GM12878 (cell line): ENCODE results near the gene AMZ2. TPM values are rescaled to one million over a fixed set of nuclear protein-coding genes. Genes with fewer than 3 reads are reported as not detected.
A peak's percentile ranks its signal among the peaks of the same experiment; 100 is the strongest.
"Not testable (repeated sequence)": the region's sequence is repeated elsewhere in the genome, so short reads cannot be mapped to it uniquely, and the experiment has no call there.

Experiments
- ATAC-seq: fragments of 200-7000 bp; cut with Tn5 transposase; 3 replicates; pipeline ENCODE4 v1.9.1; 2020; ENCODE audit warnings: mild to moderate bottlenecking, moderate library complexity
- BruUV-seq: library from RNA; stranded (reverse); fragments of 400-500 nt; replicated peaks from 2 replicates; lab custom pipeline; 2021; lab: Mats Ljungman, UMichigan
- CTCF ChIA-PET: fragments of 300-600 bp; sonication (Branson Sonifier 250); formaldehyde crosslinking; extraction: SDS; loops from one replicate; lab custom pipeline; 2021; ENCODE audit warnings: inconsistent platforms; lab: Yijun Ruan, JAX
- POLR2A ChIA-PET: fragments of 350-600 bp; formaldehyde crosslinking; extraction: SDS; loops from one replicate; lab custom pipeline; 2021; ENCODE audit warnings: inconsistent platforms; lab: Charles Lee
- RAD21 ChIA-PET: fragments of 300-600 bp; sonication (Branson Sonifier 250); formaldehyde crosslinking; loops from one replicate; lab custom pipeline; 2023; ENCODE audit warnings: antibody characterized with exemption; ENCODE audit not compliant: unreplicated experiment; lab: Charles Lee
- SMC1A ChIA-PET: fragments of 300-600 bp; sonication (Branson Sonifier 250); formaldehyde crosslinking; loops from one replicate; lab custom pipeline; 2023; ENCODE audit not compliant: unreplicated experiment, uncharacterized antibody; lab: Charles Lee
- DNase-seq: peaks from one replicate; pipeline ENCODE4 v3.0.0-alpha.2; 2011; ENCODE audit warnings: low read depth, low spot score
- FAIRE-seq: peaks from 3 replicates; lab custom pipeline; 2011; peaks lifted over from hg19 to GRCh38; lab: Jason Lieb, UNC
- H2AFZ ChIP-seq: 2 replicates; pipeline ENCODE4 v1.6.0; 2011; ENCODE audit warnings: low read depth, low read length, control low read depth; ENCODE audit not compliant: control insufficient read depth
- H3K27ac ChIP-seq: 2 replicates; pipeline ENCODE4 v1.5.1; 2011; ENCODE audit warnings: control low read depth; ENCODE audit not compliant: control insufficient read depth, insufficient read depth
- H3K27me3 ChIP-seq, 2 experiments: replicated peaks in 1 of 2; 2 replicates each; pipeline versions ENCODE4 v1.6.0 to v1.6.1; 2011; ENCODE audit warnings: low read length in 1 of 2; ENCODE audit not compliant: control insufficient read depth in 2 of 2, insufficient read depth in 2 of 2
- H3K36me3 ChIP-seq, 2 experiments: 2 replicates each; pipeline ENCODE4 v1.5.1; 2011; ENCODE audit warnings: low read length in 1 of 2; ENCODE audit not compliant: control insufficient read depth in 2 of 2, insufficient read depth in 2 of 2
- H3K4me1 ChIP-seq: 2 replicates; pipeline ENCODE4 v1.6.1; 2011; ENCODE audit warnings: mild to moderate bottlenecking, low read length, moderate library complexity, mixed read lengths; ENCODE audit not compliant: control insufficient read depth, insufficient read depth
- H3K4me2 ChIP-seq: 2 replicates; pipeline ENCODE4 v1.6.0; 2011; ENCODE audit warnings: control low read depth; ENCODE audit not compliant: control insufficient read depth, insufficient read depth
- H3K4me3 ChIP-seq: fragments of 200-600 bp; sonication (generic); 2 replicates; pipeline ENCODE4 v1.5.1; 2016
- H3K79me2 ChIP-seq: 2 replicates; pipeline ENCODE4 v1.6.0; 2011; ENCODE audit warnings: low read length; ENCODE audit not compliant: control insufficient read depth, insufficient read depth
- H3K9ac ChIP-seq: 2 replicates; pipeline ENCODE4 v1.8.0; 2011; ENCODE audit warnings: low read length, control low read depth, mixed read lengths; ENCODE audit not compliant: control insufficient read depth, insufficient read depth
- H3K9me3 ChIP-seq: replicated peaks from 3 replicates; pipeline ENCODE4 v1.5.1; 2011; ENCODE audit warnings: mild to moderate bottlenecking, low read length; ENCODE audit not compliant: control insufficient read depth, insufficient read depth
- H4K20me1 ChIP-seq: 2 replicates; pipeline ENCODE4 v1.6.0; 2011; ENCODE audit not compliant: control insufficient read depth, insufficient read depth
- BACH1 ChIP-seq: fragments of 450-650 bp; IDR thresholded peaks from 2 replicates; pipeline ENCODE4 v1.6.1; 2017; ENCODE audit warnings: mild to moderate bottlenecking, borderline replicate concordance
- CBX3 ChIP-seq: fragments of 200-600 bp; sonication (generic); IDR thresholded peaks from 2 replicates; pipeline ENCODE4 v1.6.1; 2016; ENCODE audit warnings: low read depth, borderline replicate concordance
- FOXK2 ChIP-seq: fragments of 450-650 bp; IDR thresholded peaks from 2 replicates; pipeline ENCODE4 v1.6.1; 2017; ENCODE audit warnings: mild to moderate bottlenecking, moderate library complexity
- LARP7 ChIP-seq: fragments of 450-650 bp; IDR thresholded peaks from 2 replicates; pipeline ENCODE4 v1.6.1; 2017; ENCODE audit warnings: mild to moderate bottlenecking
- MYC ChIP-seq: IDR thresholded peaks from 2 replicates; pipeline ENCODE4 v1.6.1; 2011; ENCODE audit warnings: mild to moderate bottlenecking, low read length, moderate library complexity, inconsistent platforms; ENCODE audit not compliant: insufficient read depth, insufficient replicate concordance, insufficient read length, severe bottlenecking
- NFXL1 ChIP-seq: fragments of 450-650 bp; IDR thresholded peaks from 2 replicates; pipeline ENCODE4 v1.6.1; 2017; ENCODE audit warnings: antibody characterized with exemption, mild to moderate bottlenecking, borderline replicate concordance
- PAX8 ChIP-seq: fragments of 450-650 bp; IDR thresholded peaks from 2 replicates; pipeline ENCODE4 v1.6.1; 2017; ENCODE audit warnings: mild to moderate bottlenecking, moderate library complexity
- POU2F2 ChIP-seq: IDR thresholded peaks from 3 replicates; pipeline ENCODE4 v1.6.1; 2011; ENCODE audit warnings: low read depth, mild to moderate bottlenecking, low read length, borderline replicate concordance
- SPI1 ChIP-seq: IDR thresholded peaks from 2 replicates; pipeline ENCODE4 v1.6.1; 2011; ENCODE audit warnings: low read depth, mild to moderate bottlenecking, low read length, moderate library complexity, borderline replicate concordance; ENCODE audit not compliant: insufficient read depth
- STAT3 ChIP-seq: IDR thresholded peaks from 2 replicates; pipeline ENCODE4 v1.6.1; 2011; ENCODE audit warnings: low read depth, low read length, improper control_type of control experiment
- TBL1XR1 ChIP-seq: IDR thresholded peaks from 2 replicates; pipeline ENCODE4 v1.6.1; 2012; ENCODE audit warnings: low read depth, low read length, improper control_type of control experiment
- WGBS: methylation state at CpG from one replicate; pipeline ENCODE4 v1.1.6; 2016; ENCODE audit warnings: low lambda C conversion rate; ENCODE audit not compliant: insufficient replicate concordance, insufficient coverage; ENCODE audit errors: missing lambda C conversion rate; 5-methylcytosine and 5-hydroxymethylcytosine counted together
- in situ Hi-C: fragments of 300-500 bp; cut with MboI; formaldehyde crosslinking; loops from 9 replicates; pipeline ENCODE4 v1.14.3; 2018; ENCODE audit warnings: mixed read lengths
- intact Hi-C: fragments of 100-400 bp; cut with micrococcal nuclease; formaldehyde crosslinking; loops from one replicate; pipeline ENCODE4 v1.14.2; 2022; ENCODE audit not compliant: unreplicated experiment
- polyA plus RNA-seq, 11 experiments: library from polyadenylated mRNA; depleted of rRNA in 4 of 11; unstranded in 6 of 11; stranded (reverse) in 5 of 11; fragments of >200 nt; fragmentation: Nextera tagmentation in 4 of 11; fragmentation: Illumina TruSeq in 1 of 11; extraction: Ambion mirVana in 4 of 11; extraction: Trizol in 1 of 11; gene quantifications; 1 replicate in 1 of 11; 2 replicates in 10 of 11; pipeline versions ENCODE4 v1.2.1 to v1.2.3, GENCODE V29; 2011 to 2016; ENCODE audit warnings: inconsistent platforms in 2 of 11, missing spikeins in 2 of 11, low read depth in 1 of 11
- total RNA-seq, 4 experiments: library from RNA; depleted of rRNA in 3 of 4; stranded (reverse); fragments of >200 nt in 3 of 4; fragmentation: Illumina TruSeq in 1 of 4; extraction: Trizol in 1 of 4; gene quantifications; 2 replicates each; pipeline versions ENCODE4 v1.2.1 to v1.2.3, GENCODE V29; 2013 to 2021
- TF ChIP-seq, protein P1 (sequence below): IDR thresholded peaks from 2 replicates; pipeline ENCODE4 v1.6.1; 2011; ENCODE audit warnings: borderline replicate concordance, low read depth, mild to moderate bottlenecking, moderate library complexity, low read length; ENCODE audit not compliant: insufficient read depth, poor library complexity, severe bottlenecking
- TF ChIP-seq, protein P2 (sequence below): IDR thresholded peaks from 2 replicates; pipeline ENCODE4 v1.6.1; 2011; ENCODE audit warnings: low read depth, mild to moderate bottlenecking, low read length, moderate library complexity, borderline replicate concordance; ENCODE audit errors: extremely low read depth

Gene AMZ2
- total and polyA plus RNA-seq, 10 of the 15 experiments (the other 5 are each of a cell fraction or from before 2014, with no cell fraction given): 79.1 to 189 (median 126) TPM

DNA sequence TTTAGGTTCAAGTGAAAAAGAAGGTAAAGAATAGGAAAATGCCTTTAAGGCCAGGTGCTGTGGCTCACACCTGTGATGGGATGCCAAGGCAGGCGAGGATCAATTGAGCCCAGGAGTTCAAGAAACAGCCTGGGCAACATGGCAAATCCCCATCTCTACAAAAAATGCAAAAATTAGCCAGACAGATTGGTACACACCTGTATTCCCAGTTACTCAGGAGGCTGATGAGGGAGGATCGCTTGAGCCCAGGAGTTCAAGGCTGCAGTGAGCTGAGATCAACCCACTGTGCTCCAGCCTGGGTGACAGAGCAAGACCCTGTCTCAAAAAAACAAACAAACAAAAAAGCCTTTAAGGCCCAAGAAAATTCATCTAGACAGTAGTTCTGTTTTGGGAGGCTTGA, 45.5 kb upstream of the AMZ2 start:
- CTCF ChIA-PET: interaction anchor here (1.1 to 8.5 kb wide), 9 partner anchors 12 to 260 kb away, joined by 4 to 125 read pairs (median 9); no protein-coding TSS in a partner anchor
- H3K4me3 ChIP-seq, ATAC-seq, H3K79me2 ChIP-seq, H3K4me2 ChIP-seq, BruUV-seq, DNase-seq, in situ Hi-C loops, FAIRE-seq, H3K36me3 ChIP-seq, H3K9me3 ChIP-seq, H4K20me1 ChIP-seq, H3K9ac ChIP-seq, POLR2A ChIA-PET, H3K27ac ChIP-seq, H2AFZ ChIP-seq: not testable (repeated sequence)
- peaks cover 29% of the 10 kb centered on the region for H3K4me1 ChIP-seq
- SMC1A ChIA-PET: interaction anchor here (1.0 to 5.3 kb wide), 5 partner anchors 19 to 260 kb away, joined by 5 to 60 read pairs (median 11); no protein-coding TSS in a partner anchor
- peaks cover 13 to 19% of the 10 kb centered on the region in 2 experiments; a peak in 3 of 4 replicates for H3K27me3 ChIP-seq
- WGBS: 73% methylated on average over 2 of the region's 2 CpGs
- intact Hi-C loops: loop anchor here (5.0 kb wide), 1 partner anchor 260 kb away; no protein-coding TSS in a partner anchor
- RAD21 ChIA-PET: interaction anchor here (0.8 to 1.9 kb wide), 3 partner anchors 10 to 255 kb away, joined by 3 to 6 read pairs (median 5); partner anchors contain the start of gene WIPI1

DNA sequence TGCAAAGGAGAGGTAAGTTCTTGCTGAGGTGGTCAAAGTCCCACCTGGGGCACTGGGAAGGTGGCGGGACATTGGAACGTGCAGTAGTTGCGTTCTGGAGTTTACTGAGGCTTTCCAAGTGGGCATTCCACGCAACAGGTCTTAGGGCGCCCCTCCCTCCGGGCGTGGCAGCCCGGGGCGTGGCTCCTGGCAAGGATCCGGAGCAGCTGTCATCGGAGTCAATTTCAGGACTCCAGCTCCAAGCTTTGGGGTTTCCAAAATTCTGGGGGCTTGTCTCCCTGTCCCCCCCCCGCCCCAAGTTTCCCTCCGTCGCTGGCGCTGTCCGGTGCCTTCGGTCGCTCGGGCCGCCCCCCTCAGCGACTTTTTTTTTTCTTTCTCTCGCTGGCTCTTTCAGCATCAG, 43.1 kb upstream of the AMZ2 start:
- ChIA-PET POLR2A (interaction anchor here (0.6 to 3.7 kb wide), 4 partner anchors 31 to 169 kb away, joined by 3 to 27 read pairs (median 10); partner anchors contain the start of genes AMZ2 and KPNA2), RAD21 (interaction anchor here (1.4 to 3.8 kb wide), 10 partner anchors 20 to 257 kb away, joined by 3 to 21 read pairs (median 8); partner anchors contain the start of gene AMZ2), SMC1A (interaction anchor here (1.1 to 3.9 kb wide), 6 partner anchors 23 to 257 kb away, joined by 4 to 17 read pairs (median 8); partner anchors contain the start of gene AMZ2), CTCF (interaction anchor here (0.6 to 8.5 kb wide), 16 partner anchors 9 to 263 kb away, joined by 3 to 125 read pairs (median 4); no protein-coding TSS in a partner anchor)
- H2AFZ ChIP-seq: peak overlapping the region; percentile 89; the same call in 1 of the 2 replicates
- intact Hi-C loops (loop anchor here (5.0 kb wide), 2 partner anchors 43 to 258 kb away; partner anchors contain the start of gene AMZ2), in situ Hi-C loops (no loop called here)
- peaks cover 13% of the 10 kb centered on the region for H3K4me1 ChIP-seq
- H3K9me3 ChIP-seq: no peaks in the 10 kb centered on the region
- H3K27ac ChIP-seq: no peak overlapping the region
- H3K36me3 ChIP-seq: no peaks in the 10 kb centered on the region
- 2% methylated on average over 13 of the region's 22 CpGs for WGBS
- H3K4me2 ChIP-seq: peak overlapping the region; percentile 84
- BruUV-seq: no TSS peak
- H4K20me1 ChIP-seq: no peaks in the 10 kb centered on the region
- peak overlapping the region; percentile 20; the same call in 1 of the 2 replicates for H3K9ac ChIP-seq
- peak overlapping the region; percentile 90 for H3K4me3 ChIP-seq
- peaks cover 5% of the 10 kb centered on the region for H3K79me2 ChIP-seq
- FAIRE-seq (no peak), ATAC-seq (no peak), DNase-seq (no peak)
- peaks cover 4 to 5% of the 10 kb centered on the region in 2 experiments; a peak in 1 of 4 replicates for H3K27me3 ChIP-seq
- TF ChIP-seq POU2F2: no peak
- TF ChIP-seq, protein P1, sequence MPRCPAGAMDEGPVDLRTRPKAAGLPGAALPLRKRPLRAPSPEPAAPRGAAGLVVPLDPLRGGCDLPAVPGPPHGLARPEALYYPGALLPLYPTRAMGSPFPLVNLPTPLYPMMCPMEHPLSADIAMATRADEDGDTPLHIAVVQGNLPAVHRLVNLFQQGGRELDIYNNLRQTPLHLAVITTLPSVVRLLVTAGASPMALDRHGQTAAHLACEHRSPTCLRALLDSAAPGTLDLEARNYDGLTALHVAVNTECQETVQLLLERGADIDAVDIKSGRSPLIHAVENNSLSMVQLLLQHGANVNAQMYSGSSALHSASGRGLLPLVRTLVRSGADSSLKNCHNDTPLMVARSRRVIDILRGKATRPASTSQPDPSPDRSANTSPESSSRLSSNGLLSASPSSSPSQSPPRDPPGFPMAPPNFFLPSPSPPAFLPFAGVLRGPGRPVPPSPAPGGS: no peak
- TF ChIP-seq PAX8: no peak
- TF ChIP-seq LARP7: no peak
- no peak for TF ChIP-seq CBX3
- no peak for TF ChIP-seq SPI1
- TF ChIP-seq, protein P2, sequence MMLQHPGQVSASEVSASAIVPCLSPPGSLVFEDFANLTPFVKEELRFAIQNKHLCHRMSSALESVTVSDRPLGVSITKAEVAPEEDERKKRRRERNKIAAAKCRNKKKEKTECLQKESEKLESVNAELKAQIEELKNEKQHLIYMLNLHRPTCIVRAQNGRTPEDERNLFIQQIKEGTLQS: no peak
- TF ChIP-seq STAT3: no peak
- TF ChIP-seq FOXK2: no peak
- TF ChIP-seq BACH1: no peak
- TF ChIP-seq TBL1XR1: no peak
- no peak for TF ChIP-seq NFXL1
- no peak for TF ChIP-seq MYC
